ENCODE results near the gene MSI2.

MSI2 gene

DNA sequence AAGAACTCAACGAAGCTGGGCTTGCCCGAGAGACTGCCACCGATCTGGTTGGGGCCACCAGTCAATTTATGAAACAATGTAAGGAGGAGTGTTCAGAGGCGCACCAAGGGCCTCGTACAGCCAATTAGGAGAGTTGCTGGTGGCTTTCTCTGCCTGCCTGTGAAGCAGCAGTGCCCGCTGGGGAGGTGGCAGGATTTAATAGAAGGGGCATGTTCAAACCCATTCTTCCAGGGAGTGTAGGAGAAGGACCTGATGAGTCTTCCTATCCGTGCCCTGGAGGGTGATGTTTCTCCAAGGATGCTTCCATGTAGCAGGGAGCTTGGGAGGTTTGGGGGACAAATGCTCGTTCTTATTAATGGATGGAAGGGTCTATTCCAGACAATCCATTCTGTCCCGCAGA lies 310.4 kb downstream of the MSI2 start:
- no peak overlapping the region for H3K4me3 ChIP-seq (ENCODE audit: low read depth, low read length)
- DNase-seq (ENCODE audit: low read depth) = no peak
- TF ChIP-seq, protein P1, sequence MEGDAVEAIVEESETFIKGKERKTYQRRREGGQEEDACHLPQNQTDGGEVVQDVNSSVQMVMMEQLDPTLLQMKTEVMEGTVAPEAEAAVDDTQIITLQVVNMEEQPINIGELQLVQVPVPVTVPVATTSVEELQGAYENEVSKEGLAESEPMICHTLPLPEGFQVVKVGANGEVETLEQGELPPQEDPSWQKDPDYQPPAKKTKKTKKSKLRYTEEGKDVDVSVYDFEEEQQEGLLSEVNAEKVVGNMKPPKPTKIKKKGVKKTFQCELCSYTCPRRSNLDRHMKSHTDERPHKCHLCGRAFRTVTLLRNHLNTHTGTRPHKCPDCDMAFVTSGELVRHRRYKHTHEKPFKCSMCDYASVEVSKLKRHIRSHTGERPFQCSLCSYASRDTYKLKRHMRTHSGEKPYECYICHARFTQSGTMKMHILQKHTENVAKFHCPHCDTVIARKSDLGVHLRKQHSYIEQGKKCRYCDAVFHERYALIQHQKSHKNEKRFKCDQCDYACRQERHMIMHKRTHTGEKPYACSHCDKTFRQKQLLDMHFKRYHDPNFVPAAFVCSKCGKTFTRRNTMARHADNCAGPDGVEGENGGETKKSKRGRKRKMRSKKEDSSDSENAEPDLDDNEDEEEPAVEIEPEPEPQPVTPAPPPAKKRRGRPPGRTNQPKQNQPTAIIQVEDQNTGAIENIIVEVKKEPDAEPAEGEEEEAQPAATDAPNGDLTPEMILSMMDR (conservative IDR thresholded peaks at IDR 0.05; ENCODE audit: low read depth, low read length) = no peak

DNA sequence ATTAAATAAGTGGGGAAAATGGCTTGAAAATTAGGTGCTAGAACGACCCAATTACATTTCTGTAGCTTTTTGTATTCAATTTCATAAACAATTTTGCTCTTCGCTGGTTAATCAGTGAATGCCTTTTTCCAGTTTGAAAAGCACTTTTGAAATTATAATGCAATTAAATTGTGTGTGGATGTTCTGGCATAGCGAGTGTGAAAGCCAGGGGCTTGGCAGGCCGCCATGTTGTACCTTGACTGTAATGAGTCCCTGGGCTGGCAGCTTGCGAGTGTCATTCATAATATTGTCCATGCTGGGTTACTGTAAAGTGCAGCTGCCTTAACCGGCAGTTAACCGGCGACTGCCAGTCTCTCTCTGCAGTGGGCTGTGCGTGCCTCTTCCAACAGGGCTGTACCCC lies 310.9 kb downstream of the MSI2 start:
- DNase-seq (ENCODE audit: low read depth) = no peak
- no peak overlapping the region for H3K4me3 ChIP-seq (ENCODE audit: low read depth, low read length)
- TF ChIP-seq, protein P1 (conservative IDR thresholded peaks at IDR 0.05; ENCODE audit: low read depth, low read length) = no peak

GRCh38 chr17:57568340-57568739 lies 312.0 kb downstream of the MSI2 start:
- no peak overlapping the region for H3K4me3 ChIP-seq (ENCODE audit: low read depth, low read length)
- DNase-seq (ENCODE audit: low read depth) = no peak
- TF ChIP-seq, protein P1 (conservative IDR thresholded peaks at IDR 0.05; ENCODE audit: low read depth, low read length) = no peak

GRCh38 chr17:57569021-57569420 lies 312.7 kb downstream of the MSI2 start:
- no peak overlapping the region for H3K4me3 ChIP-seq (ENCODE audit: low read depth, low read length)
- no peak for DNase-seq (ENCODE audit: low read depth)
- TF ChIP-seq, protein P1 (conservative IDR thresholded peaks at IDR 0.05; ENCODE audit: low read depth, low read length) = no peak

GRCh38 chr17:57569853-57570252 lies 313.5 kb downstream of the MSI2 start:
- TF ChIP-seq, protein P1 (conservative IDR thresholded peaks at IDR 0.05; ENCODE audit: low read depth, low read length) = no peak
- H3K4me3 ChIP-seq (ENCODE audit: low read depth, low read length) = no peak overlapping the region
- no peak for DNase-seq (ENCODE audit: low read depth)

GRCh38 chr17:57570724-57571344 lies 314.5 kb downstream of the MSI2 start:
- TF ChIP-seq, protein P1 (conservative IDR thresholded peaks at IDR 0.05; ENCODE audit: low read depth, low read length) = no peak
- H3K4me3 ChIP-seq (ENCODE audit: low read depth, low read length) = no peak overlapping the region
- no peak for DNase-seq (ENCODE audit: low read depth)

DNA sequence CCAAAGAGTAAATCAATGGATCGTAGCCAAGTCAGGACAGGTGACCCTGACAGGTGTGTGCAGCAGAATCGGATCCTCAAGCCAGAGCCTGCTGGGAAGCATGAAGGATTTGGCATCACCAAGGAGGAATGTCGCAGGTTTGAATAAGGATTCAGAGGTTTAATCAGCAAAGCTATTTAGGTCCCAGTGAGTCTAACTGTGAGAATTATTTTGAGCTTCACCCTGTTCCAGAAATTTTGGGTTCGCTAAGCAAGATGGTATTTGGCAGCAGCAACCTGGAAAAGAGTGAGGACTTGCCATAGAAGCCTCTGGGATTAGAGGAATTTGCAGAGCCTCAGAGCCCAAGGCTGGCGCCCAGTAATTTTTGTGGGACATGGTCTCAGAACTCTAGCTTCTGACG lies 315.7 kb downstream of the MSI2 start:
- DNase-seq (ENCODE audit: low read depth) = no peak
- TF ChIP-seq, protein P1 (conservative IDR thresholded peaks at IDR 0.05; ENCODE audit: low read depth, low read length) = no peak
- no peak overlapping the region for H3K4me3 ChIP-seq (ENCODE audit: low read depth, low read length)

Measured in choroid plexus epithelial cell (primary cell).